Keratinocyte (primary cell): ENCODE results near the gene MAPK1.

ENCODE experiments used
- CTCF ChIP-seq, 3 experiments: IDR thresholded peaks in 1 of 3; conservative IDR thresholded peaks in 1 of 3; optimal IDR thresholded peaks in 1 of 3; 2 replicates in 2 of 3; 3 replicates in 1 of 3; pipeline versions ENCODE3 to v1.5.1; 2011; ENCODE audit warnings: low read length in 3 of 3, mild to moderate bottlenecking in 3 of 3, moderate library complexity in 2 of 3, control low read depth in 1 of 3, inconsistent platforms in 1 of 3; ENCODE audit not compliant: insufficient read depth in 2 of 3; ENCODE audit errors: extremely low read depth in 1 of 3
- EZH2 ChIP-seq: IDR thresholded peaks from one replicate; pipeline ENCODE4 v1.6.1; 2012; ENCODE audit warnings: inconsistent platforms, mild to moderate bottlenecking, low read length, moderate library complexity

- TF ChIP-seq CTCF (optimal IDR thresholded peaks at IDR 0.05 in 1 of 3, IDR thresholded peaks at IDR 0.05 in 1 of 3, conservative IDR thresholded peaks at IDR 0.05 in 1 of 3; ENCODE audit: extremely low read depth in 1 of 3, insufficient read depth in 2 of 3, low read length in 3 of 3) = no peak
- no peak for TF ChIP-seq EZH2
These were observed 14.7 kb upstream of the MAPK1 start for GRCh38 chr22:21881841-21882753.
